HG02973 (cell line): Measurements from ENCODE around the gene LRRC74A.

ENCODE experiments used
- ATAC-seq: cut with Tn5 transposase; IDR thresholded peaks from one replicate; pipeline ENCODE4 v1.9.1; 2021; ENCODE audit warnings: moderate library complexity; ENCODE audit not compliant: unreplicated experiment

LRRC74A gene

GRCh38 chr14:76918256-76918781, 92.1 kb downstream of the LRRC74A start:
- no peak for ATAC-seq

- ATAC-seq: no peak
Observed at GRCh38 chr14:76918782-76919394, 92.7 kb downstream of the LRRC74A start.
